CD14-positive monocyte (primary cell): ENCODE measurements around the gene TMOD1. TPM values are rescaled to one million over a fixed set of nuclear protein-coding genes. Genes with fewer than 3 reads are reported as not detected.

ENCODE experiments used
- DNase-seq, 3 donors: peaks; one replicate each; pipeline ENCODE4 v3.0.0-alpha.2; 2011 to 2022
- H2AFZ ChIP-seq: 2 replicates; pipeline ENCODE4 v1.6.0; 2012; ENCODE audit warnings: mild to moderate bottlenecking, low read depth, low read length, inconsistent platforms; ENCODE audit not compliant: insufficient read depth, poor library complexity, severe bottlenecking
- H3K27ac ChIP-seq, 2 donors: 1 replicate in 1 of 2; 2 replicates in 1 of 2; pipeline ENCODE4 v1.5.1; 2012 to 2013; ENCODE audit warnings: low read length in 2 of 2, control low read depth in 1 of 2, inconsistent platforms in 1 of 2, low read depth in 1 of 2, mild to moderate bottlenecking in 1 of 2
- H3K27me3 ChIP-seq, 2 donors: one replicate each; pipeline versions ENCODE4 v1.6.0 to v1.6.1; 2011 to 2013; ENCODE audit warnings: low read length in 2 of 2; ENCODE audit not compliant: control insufficient read depth in 2 of 2, insufficient read depth in 2 of 2
- H3K36me3 ChIP-seq, 2 donors: replicated peaks in 1 of 2; 1 replicate in 1 of 2; 2 replicates in 1 of 2; pipeline versions ENCODE4 v1.5.1 to v1.6.1; 2012 to 2013; ENCODE audit warnings: low read length in 2 of 2, control low read depth in 1 of 2, inconsistent platforms in 1 of 2, mild to moderate bottlenecking in 1 of 2; ENCODE audit not compliant: insufficient read depth in 2 of 2, control insufficient read depth in 1 of 2
- H3K4me1 ChIP-seq, 2 donors: 1 replicate in 1 of 2; 2 replicates in 1 of 2; pipeline versions ENCODE4 v1.5.1 to v1.6.1; 2012 to 2013; ENCODE audit warnings: low read length in 2 of 2, control low read depth in 1 of 2, inconsistent platforms in 1 of 2, mild to moderate bottlenecking in 1 of 2, moderate library complexity in 1 of 2; ENCODE audit not compliant: insufficient read depth in 2 of 2, control insufficient read depth in 1 of 2
- H3K4me2 ChIP-seq: replicated peaks from 2 replicates; pipeline ENCODE3; 2012; ENCODE audit warnings: low read length, moderate library complexity, mild to moderate bottlenecking; ENCODE audit not compliant: poor library complexity, severe bottlenecking; ENCODE audit errors: extremely low read depth
- H3K4me3 ChIP-seq, 3 experiments: fragments of 200-600 bp in 1 of 3; sonication (generic) in 1 of 3; replicated peaks in 1 of 3; 1 replicate in 2 of 3; 2 replicates in 1 of 3; pipeline ENCODE4 v1.5.1; 2011 to 2013; ENCODE audit warnings: low read length in 3 of 3, mild to moderate bottlenecking in 3 of 3, control low read depth in 2 of 3, low read depth in 2 of 3, inconsistent platforms in 1 of 3, moderate library complexity in 1 of 3
- H3K79me2 ChIP-seq: 2 replicates; pipeline ENCODE4 v1.6.0; 2012; ENCODE audit warnings: mild to moderate bottlenecking, control low read depth, inconsistent platforms, low read length, moderate library complexity; ENCODE audit not compliant: insufficient read depth
- H3K9ac ChIP-seq: 2 replicates; pipeline ENCODE4 v1.6.0; 2017; ENCODE audit warnings: low read length, mild to moderate bottlenecking; ENCODE audit not compliant: insufficient read depth, poor library complexity, severe bottlenecking
- H3K9me3 ChIP-seq, 2 donors: replicated peaks in 1 of 2; 1 replicate in 1 of 2; 2 replicates in 1 of 2; pipeline versions ENCODE4 v1.5.1 to v1.6.1; 2012 to 2013; ENCODE audit warnings: low read length in 2 of 2, control low read depth in 1 of 2; ENCODE audit not compliant: control insufficient read depth in 1 of 2, insufficient read depth in 1 of 2
- H4K20me1 ChIP-seq: 2 replicates; pipeline ENCODE4 v1.6.0; 2012; ENCODE audit warnings: mild to moderate bottlenecking, low read length, control low read depth, moderate library complexity; ENCODE audit not compliant: insufficient read depth
- H3K27ac Mint-ChIP-seq, 7 donors: one replicate each; pipeline ENCODE4 v1.8.0; 2020; ENCODE audit warnings: mild to moderate bottlenecking in 7 of 7, mixed read lengths in 7 of 7, moderate library complexity in 6 of 7, inconsistent platforms in 2 of 7
- H3K27me3 Mint-ChIP-seq, 3 donors: one replicate each; pipeline ENCODE4 v1.8.0; 2021 to 2022; ENCODE audit warnings: low read depth in 3 of 3, mild to moderate bottlenecking in 3 of 3, mixed read lengths in 3 of 3, moderate library complexity in 3 of 3, inconsistent platforms in 1 of 3
- H3K36me3 Mint-ChIP-seq, 2 donors: one replicate each; pipeline ENCODE4 v1.8.0; 2020; ENCODE audit warnings: mixed read lengths in 2 of 2, inconsistent platforms in 1 of 2, mild to moderate bottlenecking in 1 of 2
- H3K4me1 Mint-ChIP-seq: one replicate; pipeline ENCODE4 v1.8.0; 2020; ENCODE audit warnings: mild to moderate bottlenecking, mixed read lengths
- H3K4me3 Mint-ChIP-seq, 2 donors: one replicate each; pipeline ENCODE4 v1.8.0; 2020; ENCODE audit warnings: mild to moderate bottlenecking in 2 of 2, mixed read lengths in 2 of 2, moderate library complexity in 1 of 2
- H3K9me3 Mint-ChIP-seq, 7 donors: one replicate each; pipeline ENCODE4 v1.8.0; 2020 to 2022; ENCODE audit warnings: mixed read lengths in 7 of 7, mild to moderate bottlenecking in 6 of 7, moderate library complexity in 6 of 7, inconsistent platforms in 2 of 7
- CTCF ChIP-seq: fragments of 200-600 bp; IDR thresholded peaks from one replicate; pipeline ENCODE4 v1.8.0; 2022; ENCODE audit warnings: antibody characterized with exemption, mild to moderate bottlenecking
- WGBS: methylation state at CpG from one replicate; pipeline ENCODE4 v1.1.5; 2013; ENCODE audit warnings: missing lambda C conversion rate; ENCODE audit not compliant: insufficient coverage; 5-methylcytosine and 5-hydroxymethylcytosine counted together
- intact Hi-C, 2 donors: fragments of 100-400 bp; cut with micrococcal nuclease; formaldehyde crosslinking; loops; one replicate each; pipeline versions ENCODE4 v1.15.0 to v1.15.1; 2023
- polyA plus RNA-seq, 3 donors: library from polyadenylated mRNA; depleted of rRNA in 1 of 3; unstranded in 2 of 3; stranded (reverse) in 1 of 3; fragments of 300-500 nt in 2 of 3; fragments of >200 nt in 1 of 3; fragmentation: Illumina TruSeq in 2 of 3; gene quantifications; 1 replicate in 2 of 3; 2 replicates in 1 of 3; pipeline ENCODE4 v1.2.3, GENCODE V29; 2012 to 2021

TMOD1 gene
- polyA plus RNA-seq, 3 donors: 0.09 to 0.81 (median 0.59) TPM

DNA sequence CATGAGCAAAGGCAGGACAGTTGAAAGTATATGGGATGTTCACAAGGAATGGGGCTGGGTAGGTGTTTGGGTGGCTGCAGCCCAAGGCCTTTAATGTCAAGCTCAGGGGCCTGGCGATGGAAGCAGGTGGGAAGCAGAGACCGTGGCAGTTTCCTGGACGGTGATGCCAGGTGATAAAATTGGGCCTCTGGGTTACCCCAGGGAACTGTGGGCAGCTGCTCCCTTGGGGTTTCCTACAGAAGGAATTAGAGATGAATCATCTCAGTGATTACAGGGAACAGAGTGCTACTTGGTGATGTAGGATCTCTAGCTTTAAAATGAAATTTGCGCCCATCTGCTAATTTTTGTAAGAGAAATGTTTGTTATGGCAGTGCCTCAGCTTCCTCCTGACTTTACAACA lies 92.5 kb downstream of the TMOD1 start:
- Histone ChIP-seq H3K9me3 (no peaks in the 10 kb centered on the region), H3K4me3 (no peak overlapping the region), H3K27me3 (no peaks in the 10 kb centered on the region), H3K36me3 (no peaks in the 10 kb centered on the region), H3K4me1 (peaks cover 4 to 6% of the 10 kb centered on the region in 2 donors), H2AFZ (no peak overlapping the region), H3K9ac (no peak overlapping the region), H3K4me2 (no peak overlapping the region), H3K27ac (no peak overlapping the region), H4K20me1 (no peaks in the 10 kb centered on the region), H3K79me2 (no peaks in the 10 kb centered on the region)
- Mint-ChIP-seq H3K36me3 (peaks cover 0 to 3% of the 10 kb centered on the region in 2 donors), H3K9me3 (peaks cover 0 to 2% (median 0%) of the 10 kb centered on the region in 7 donors), H3K4me3 (no peak overlapping the region), H3K27me3 (peaks cover 0 to 4% (median 0%) of the 10 kb centered on the region in 3 donors), H3K27ac (no peak overlapping the region), H3K4me1 (peaks cover 9% of the 10 kb centered on the region)
- no peak for DNase-seq
- intact Hi-C loops: loop anchor here in 1 of 2 donors (10.0 kb wide), 2 partner anchors 129 to 189 kb away; no protein-coding TSS in a partner anchor
- no peak for TF ChIP-seq CTCF
- 88% methylated on average over 3 of the region's 4 CpGs for WGBS

DNA sequence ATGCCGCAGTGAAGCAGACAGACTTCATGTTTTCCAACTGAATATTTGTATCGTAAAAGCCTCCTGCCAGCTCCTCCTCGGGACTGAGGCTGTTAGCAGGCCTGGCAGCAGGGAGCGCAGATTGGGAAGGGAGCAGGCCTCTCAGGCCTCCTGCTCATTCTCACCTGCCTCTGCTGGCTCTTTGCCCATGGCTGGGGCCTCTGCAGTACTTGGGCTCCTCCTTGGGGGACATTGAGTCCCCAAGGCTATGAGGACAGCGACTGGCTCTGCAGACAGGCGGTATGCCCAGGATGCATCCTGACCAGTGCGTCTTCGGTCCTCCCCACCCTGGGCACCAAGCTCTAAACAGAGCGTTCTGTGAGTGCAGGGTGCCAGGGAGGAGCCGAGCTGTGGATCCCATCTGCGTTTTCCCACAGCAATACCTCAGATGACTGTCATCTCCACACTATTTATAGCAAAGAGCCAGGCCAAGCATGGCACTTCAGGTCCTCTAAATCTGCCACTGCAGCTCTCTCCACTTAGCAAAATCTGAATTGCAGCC lies 93.0 kb downstream of the TMOD1 start:
- H3K36me3 ChIP-seq: peaks cover 0 to 2% of the 10 kb centered on the region in 2 donors
- H3K36me3 Mint-ChIP-seq: peaks cover under 1 to 3% of the 10 kb centered on the region in 2 donors

More for the DNA sequence above, 93.0 kb downstream of the TMOD1 start:
- Mint-ChIP-seq H3K4me3 (no peak overlapping the region), H3K27ac (no peak overlapping the region), H3K27me3 (peaks cover 0 to 4% (median 0%) of the 10 kb centered on the region in 3 donors), H3K4me1 (peaks cover 9% of the 10 kb centered on the region), H3K9me3 (no peaks in the 10 kb centered on the region)
- no peaks in the 10 kb centered on the region for H3K9me3 ChIP-seq
- H3K27me3 ChIP-seq: no peaks in the 10 kb centered on the region
- H3K4me1 ChIP-seq: peaks cover 4 to 6% of the 10 kb centered on the region in 2 donors
- H3K9ac ChIP-seq: no peak overlapping the region
- 94% methylated on average over 11 of the region's 11 CpGs for WGBS
- no peaks in the 10 kb centered on the region for H3K79me2 ChIP-seq
- H4K20me1 ChIP-seq: no peaks in the 10 kb centered on the region
- H3K4me2 ChIP-seq: no peak overlapping the region
- no peak overlapping the region for H3K4me3 ChIP-seq
- intact Hi-C loops: loop anchor here in 1 of 2 donors (10.0 kb wide), 2 partner anchors 130 to 190 kb away; no protein-coding TSS in a partner anchor
- no peak for DNase-seq
- H2AFZ ChIP-seq: no peak overlapping the region
- no peak overlapping the region for H3K27ac ChIP-seq
- TF ChIP-seq CTCF: no peak
